ENCODE measurements around the gene DYNC2LI1. TPM values are rescaled to one million over a fixed set of nuclear protein-coding genes. Genes with fewer than 3 reads are reported as not detected.
A peak's percentile ranks its signal among the peaks of the same experiment; 100 is the strongest.

DYNC2LI1 gene
- polyA plus RNA-seq, 3 donors = 52.0 to 98.9 (median 81.2) TPM

DNA sequence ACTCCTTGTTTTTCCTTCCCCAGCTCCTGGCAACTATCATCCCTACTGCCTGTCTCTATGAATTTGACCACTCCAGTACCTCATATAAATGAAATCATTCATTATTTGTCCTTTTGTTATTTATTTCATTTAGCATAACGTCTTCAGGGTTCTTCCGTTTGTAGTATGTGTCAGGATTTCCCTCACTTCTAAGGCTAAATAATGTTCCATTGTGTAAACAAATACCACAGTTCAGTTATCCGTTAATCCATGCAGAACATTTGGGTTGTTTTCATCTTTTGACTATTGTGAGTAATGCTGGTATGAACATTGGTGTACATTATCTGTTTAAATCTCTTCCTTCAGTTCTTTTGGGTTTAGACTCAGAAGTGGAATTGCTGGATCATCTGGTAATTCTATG, 18.8 kb downstream of the DYNC2LI1 start:
- peak in 6 of 11 donors; percentile 15 to 52 (median 27) for DNase-seq (ENCODE audit: extremely low read depth in 1 of 11, low read depth in 9 of 11, low spot score in 4 of 11)

DNA sequence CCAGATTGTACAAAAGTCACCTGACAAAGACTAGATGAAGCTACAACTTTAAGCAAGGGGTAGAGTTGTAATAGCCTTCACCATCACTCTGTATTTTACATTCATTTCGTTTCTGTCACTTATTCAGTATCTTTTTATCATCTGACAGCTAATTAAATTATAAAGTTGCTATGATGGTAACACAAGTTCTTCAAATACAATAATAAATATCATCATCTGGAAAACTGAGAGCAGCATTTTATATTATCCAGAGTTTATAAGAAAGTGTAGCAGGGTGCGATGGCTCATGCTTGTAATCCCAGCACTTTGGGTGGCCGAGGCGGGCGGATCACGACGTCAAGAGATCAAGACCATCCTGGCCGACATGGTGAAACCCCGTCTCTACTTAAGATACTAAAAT, 21.1 kb downstream of the DYNC2LI1 start:
- DNase-seq (ENCODE audit: extremely low read depth in 1 of 11, low read depth in 9 of 11, low spot score in 4 of 11) = no peak

DNA sequence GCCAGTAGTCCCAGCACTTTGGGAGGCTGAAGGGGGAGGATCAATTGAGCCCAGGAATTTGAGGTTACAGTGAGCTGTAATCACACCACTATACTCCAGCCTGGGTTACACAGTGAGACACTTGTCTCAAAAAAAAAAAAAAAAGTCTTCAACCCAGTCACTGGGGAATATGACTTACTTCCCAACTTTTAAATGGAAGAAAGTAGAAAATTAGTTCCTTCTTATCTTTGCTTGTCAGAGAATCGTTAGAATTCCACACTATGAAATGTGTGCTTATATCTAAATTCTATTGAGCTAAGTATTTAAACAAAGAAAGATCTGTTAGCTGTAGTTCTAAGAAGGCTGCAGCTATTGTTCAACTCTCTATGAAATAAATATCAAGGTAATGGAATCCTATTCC, 22.4 kb downstream of the DYNC2LI1 start:
- DNase-seq (ENCODE audit: extremely low read depth in 1 of 11, low read depth in 9 of 11, low spot score in 4 of 11) = no peak

DNA sequence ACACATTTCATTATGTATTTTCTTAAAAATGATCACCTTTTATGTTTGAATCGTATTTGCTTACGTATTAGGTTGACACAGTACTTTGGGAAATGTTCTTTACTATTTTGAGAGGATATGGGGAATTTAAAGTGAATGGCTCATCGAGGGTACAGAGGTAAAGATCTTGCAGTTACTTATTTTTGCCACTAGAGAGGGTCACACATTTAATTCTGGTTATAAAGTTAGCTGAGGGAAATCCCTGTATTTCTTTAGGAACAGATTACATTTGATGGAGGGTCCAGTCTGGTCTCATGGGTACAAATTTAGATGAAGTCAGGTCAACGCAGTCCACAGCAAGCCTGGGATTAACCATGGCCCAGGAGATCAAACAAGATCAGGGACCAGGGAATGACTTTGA, 24.5 kb downstream of the DYNC2LI1 start:
- no peak for DNase-seq (ENCODE audit: extremely low read depth in 1 of 11, low read depth in 9 of 11, low spot score in 4 of 11)

DNA sequence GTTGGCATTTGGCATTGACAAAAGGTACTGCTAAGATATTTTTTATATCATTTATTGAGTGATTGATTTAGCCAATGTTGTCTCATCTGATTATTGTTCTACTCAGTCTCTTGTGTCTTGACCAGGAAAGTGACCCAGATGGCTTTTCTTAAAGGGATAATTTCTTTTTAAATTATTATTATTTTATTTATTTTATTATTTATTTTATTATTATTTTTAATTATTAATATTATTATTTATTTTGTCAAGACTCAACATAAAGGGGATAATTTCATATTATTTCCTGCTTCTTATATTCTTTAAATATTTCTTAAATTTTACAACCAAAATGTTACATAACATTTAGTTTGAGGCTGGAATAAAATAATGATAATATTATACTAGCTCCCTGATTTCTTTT, 27.1 kb downstream of the DYNC2LI1 start:
- DNase-seq (ENCODE audit: extremely low read depth in 1 of 11, low read depth in 9 of 11, low spot score in 4 of 11) = no peak

DNA sequence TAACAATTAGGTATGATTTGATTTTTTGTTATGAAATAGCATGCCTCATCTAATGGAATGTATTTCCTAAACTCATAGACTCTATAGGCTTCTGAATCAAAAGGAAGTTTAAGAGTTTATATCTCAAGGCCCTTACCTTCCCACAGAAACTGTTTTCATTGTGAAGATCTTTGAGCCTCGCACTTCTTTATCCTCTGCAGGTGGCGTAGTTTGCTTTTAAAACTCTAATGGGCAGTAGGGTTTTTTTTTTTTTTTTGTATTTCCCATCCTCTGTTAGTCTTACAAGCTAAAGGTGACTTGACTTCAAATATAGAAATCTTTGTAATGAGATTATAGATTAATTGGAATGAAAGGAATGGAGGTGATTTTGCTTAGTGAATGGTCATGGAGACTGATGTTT, 28.3 kb downstream of the DYNC2LI1 start:
- no peak for DNase-seq (ENCODE audit: extremely low read depth in 1 of 11, low read depth in 9 of 11, low spot score in 4 of 11)

DNA sequence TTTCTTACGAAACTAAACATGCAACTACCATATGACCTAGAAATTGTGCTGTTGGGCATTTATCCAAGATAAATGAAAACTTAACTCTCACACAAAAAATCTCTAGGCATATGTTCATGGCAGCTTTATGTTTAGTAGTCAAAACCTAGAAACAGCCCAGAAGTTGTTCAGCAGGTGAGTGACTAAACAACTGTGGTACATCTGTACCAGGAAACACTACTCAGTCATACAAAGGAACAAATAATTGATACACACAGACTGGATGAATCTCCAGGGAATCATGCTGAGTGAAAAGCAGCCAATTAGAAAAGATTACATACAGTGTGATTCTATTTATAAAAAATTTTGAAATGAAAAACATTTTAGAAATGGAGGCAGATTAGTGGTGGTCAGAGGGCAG, 29.3 kb downstream of the DYNC2LI1 start:
- DNase-seq (ENCODE audit: extremely low read depth in 1 of 11, low read depth in 9 of 11, low spot score in 4 of 11) = no peak

DNA sequence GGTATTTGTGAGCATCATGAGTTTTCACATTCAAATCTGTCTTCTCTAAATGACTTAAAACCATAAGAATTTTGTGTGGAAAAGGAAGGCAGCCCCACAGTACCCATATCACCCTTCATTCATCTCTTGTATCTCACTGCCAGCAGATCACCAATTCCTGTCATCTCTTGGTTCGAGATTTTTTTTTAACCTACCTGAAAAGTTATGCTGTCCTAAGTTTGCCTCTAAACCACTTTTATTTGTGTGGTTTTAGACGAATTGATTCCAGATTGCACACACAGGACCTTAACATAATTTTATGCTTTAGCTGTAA, 32.8 kb downstream of the DYNC2LI1 start:
- no peak for DNase-seq (ENCODE audit: extremely low read depth in 1 of 11, low read depth in 9 of 11, low spot score in 4 of 11)

DNA sequence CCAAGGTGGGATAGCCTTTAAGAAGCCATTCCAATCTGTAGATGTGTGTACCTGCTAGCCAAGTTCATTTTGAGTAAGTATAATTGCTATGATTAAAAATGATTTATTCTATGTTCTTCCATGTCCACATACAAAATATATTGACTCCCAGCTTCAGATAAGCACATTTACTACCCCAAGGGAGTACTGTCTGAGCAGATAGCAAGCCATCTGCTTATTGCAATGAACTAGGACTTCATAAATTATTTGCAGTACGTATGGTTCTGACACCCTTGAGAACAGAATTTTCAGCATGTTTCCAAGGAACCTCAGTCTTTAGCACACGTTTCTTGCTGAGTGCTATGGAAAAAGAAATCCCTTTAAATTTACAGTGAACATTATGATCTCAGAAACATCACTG, 36.6 kb downstream of the DYNC2LI1 start:
- no peak for DNase-seq (ENCODE audit: extremely low read depth in 1 of 11, low read depth in 9 of 11, low spot score in 4 of 11)

DNA sequence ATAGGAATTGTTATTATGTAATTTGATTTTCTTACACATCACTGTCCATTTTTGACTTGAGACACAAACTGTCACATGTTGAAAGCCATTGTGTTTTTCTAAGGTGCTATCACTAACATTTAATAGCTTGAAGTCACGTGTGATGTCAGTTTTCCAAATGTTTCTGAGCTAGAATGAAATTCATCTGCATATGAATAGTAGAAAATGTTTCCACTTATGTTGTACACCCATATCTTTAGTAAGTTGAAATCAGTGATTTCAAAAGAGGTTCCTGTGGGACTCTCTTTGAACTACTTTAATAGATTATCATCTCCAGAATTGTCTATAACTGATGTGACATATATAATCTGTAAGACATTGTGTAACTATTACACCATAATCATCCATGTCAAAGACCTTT, 37.0 kb downstream of the DYNC2LI1 start:
- no peak for DNase-seq (ENCODE audit: extremely low read depth in 1 of 11, low read depth in 9 of 11, low spot score in 4 of 11)

DNA sequence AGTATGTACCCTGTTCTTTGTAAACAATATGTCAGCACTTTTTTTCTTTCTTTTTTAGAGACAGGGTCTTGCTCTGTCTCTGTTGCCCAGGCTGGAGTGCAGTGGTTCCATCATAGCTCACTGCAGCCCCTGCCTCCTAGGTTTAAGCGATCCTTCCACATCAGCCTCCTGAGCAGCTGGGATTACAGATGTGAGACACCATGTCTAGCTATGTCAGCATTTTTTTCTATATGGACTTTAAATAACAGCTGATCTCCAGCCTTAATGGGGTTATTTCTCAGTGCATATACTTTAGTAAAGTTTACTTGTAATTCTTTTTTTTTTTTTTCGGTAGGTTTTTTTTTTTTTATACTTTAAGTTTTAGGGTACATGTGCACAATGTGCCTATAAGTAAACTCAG, 38.2 kb downstream of the DYNC2LI1 start:
- no peak for DNase-seq (ENCODE audit: extremely low read depth in 1 of 11, low read depth in 9 of 11, low spot score in 4 of 11)

DNA sequence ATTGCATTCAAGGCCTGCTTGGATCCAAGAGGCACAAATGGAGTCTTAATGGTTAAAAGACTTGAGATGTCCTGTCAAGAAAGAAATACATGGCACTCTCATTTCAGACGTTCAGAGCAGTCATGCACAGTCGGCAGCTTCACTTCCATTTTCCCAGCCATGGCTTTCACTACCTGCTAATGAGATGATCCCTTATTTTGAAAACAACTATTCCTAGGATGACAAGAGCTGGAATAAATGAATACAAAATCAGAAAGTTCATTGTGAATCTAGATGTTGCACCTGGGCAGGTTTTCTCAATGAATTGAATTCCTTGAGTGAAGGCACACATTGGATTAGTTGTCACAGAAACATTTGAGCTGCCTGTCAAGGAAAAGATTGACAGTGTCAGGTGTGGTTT, 39.1 kb downstream of the DYNC2LI1 start:
- DNase-seq (ENCODE audit: extremely low read depth in 1 of 11, low read depth in 9 of 11, low spot score in 4 of 11) = no peak

DNA sequence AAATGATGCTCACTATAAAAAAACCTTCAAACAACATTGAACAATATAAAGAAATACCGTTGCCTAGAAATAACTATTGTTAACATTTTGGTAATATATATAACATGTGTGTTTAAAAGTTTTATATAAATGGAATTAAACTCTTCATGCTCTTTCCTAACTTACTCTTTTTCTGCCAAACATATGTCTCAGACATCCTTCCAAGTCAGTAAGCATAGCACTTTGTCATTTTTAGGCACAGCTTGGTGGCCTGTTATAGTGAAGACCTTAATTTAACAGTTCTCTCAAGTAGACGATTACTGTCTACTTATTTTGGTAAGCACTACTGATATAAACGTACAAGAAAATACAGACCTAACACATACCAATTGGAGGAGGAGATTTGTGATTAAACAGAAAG, 40.9 kb downstream of the DYNC2LI1 start:
- no peak for DNase-seq (ENCODE audit: extremely low read depth in 1 of 11, low read depth in 9 of 11, low spot score in 4 of 11)

DNA sequence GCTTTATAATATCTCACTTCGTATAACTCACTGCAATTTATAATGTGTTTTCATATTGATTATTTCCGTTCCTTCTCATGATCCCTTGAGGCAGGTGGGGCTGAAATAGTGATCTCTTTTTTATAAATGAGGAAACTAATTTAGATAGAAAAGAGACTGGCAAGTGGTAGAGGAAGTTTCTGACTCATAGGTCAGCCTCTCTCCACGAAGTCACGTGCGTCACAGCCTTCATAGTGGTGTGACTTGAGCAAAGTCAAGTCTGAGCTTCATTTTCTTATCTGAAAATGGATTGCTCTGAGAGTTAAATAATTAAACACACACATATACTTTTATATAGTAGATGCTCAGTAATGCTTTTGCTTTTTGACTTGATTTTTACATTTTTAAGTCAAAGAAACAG, 44.9 kb downstream of the DYNC2LI1 start:
- DNase-seq (ENCODE audit: extremely low read depth in 1 of 11, low read depth in 9 of 11, low spot score in 4 of 11) = no peak

DNA sequence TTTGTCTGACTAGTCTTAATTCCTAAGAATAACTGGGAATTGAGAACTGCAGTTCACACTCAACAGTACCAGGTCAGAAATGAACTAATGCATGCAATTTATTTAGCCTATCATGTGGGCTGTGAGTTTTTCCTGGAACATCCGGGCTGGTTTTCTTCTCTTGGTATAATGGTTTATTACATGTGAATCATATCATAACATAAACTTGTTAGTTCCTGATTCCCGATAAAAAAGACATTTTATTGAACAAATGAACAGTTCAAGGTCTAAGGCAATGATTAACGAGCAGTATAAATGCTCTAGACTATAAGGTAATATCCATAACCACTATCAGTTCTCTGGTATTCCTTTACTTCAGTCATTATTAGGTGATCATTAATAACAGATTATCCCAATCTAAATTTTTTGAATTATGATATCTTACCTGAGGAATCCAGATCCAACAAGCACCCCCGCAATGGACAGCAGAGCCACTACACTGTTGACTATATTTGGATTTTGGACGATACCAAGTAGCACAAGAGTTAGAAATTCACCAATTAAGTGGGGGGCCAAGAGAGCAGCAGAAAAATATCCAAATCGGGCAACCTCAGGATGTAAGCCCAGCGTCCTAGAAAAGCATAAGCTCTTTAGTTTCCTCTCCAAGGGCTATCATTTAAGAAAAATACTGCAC, 45.8 kb downstream of the DYNC2LI1 start:
- DNase-seq (ENCODE audit: extremely low read depth in 1 of 11, low read depth in 9 of 11, low spot score in 4 of 11) = no peak

DNA sequence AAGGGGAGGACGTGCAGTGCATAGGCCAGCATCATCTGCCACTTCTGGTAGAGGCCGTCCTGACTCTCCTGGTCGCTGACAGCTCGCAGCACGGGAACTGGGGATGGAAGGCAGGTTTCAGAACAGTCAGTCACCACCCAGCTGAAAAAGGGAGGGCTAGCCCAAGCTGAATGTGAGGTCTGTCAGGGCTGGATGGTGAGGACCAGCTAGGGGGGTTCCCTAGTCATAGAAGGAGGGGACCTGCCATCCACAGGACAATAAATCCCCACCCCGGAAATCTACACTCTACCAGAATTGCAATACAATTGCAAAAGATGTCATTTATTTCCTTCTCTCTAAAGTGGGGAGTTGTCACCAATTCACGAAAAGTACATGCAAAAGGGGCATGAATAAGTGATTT, 49.0 kb downstream of the DYNC2LI1 start:
- DNase-seq (ENCODE audit: extremely low read depth in 1 of 11, low read depth in 9 of 11, low spot score in 4 of 11) = no peak

DNA sequence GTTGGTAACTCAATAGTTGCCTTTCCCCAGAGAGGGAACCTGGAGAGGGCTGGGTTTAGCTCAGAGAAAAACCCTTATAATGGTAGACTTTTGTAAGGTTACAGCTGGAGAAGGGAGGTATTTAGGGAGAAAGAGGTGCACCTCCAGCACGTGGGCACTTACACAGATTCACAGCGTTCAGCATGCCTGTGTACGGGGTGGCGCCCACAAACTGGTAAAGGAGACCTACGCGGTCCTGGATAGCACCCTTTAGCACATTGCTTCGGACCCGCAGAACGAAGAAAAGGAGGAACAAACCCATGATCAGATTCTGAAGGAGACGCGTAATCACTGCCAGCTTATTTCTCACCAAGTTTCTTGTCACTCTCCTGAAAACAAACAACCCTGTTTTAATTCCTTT, 49.9 kb downstream of the DYNC2LI1 start:
- no peak for DNase-seq (ENCODE audit: extremely low read depth in 1 of 11, low read depth in 9 of 11, low spot score in 4 of 11)

DNA sequence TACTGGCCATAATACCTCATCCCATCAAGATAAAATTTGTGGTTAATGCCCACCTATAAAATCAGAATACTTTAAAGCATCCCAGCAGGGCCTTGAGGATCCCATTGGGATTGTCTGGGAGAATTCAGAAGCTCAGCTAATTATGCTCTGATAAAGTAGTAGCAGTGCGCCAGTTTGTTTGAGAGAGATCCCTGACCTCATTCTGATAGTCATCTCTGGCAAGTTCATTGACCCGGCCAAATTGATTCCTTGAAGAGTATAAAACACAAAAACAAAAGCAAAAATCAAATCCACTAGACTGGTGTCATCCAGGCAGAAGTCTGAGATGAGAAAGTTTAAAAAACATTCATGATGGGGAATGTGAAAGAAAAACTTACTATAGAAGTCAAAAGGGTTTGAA, 50.7 kb downstream of the DYNC2LI1 start:
- no peak for DNase-seq (ENCODE audit: extremely low read depth in 1 of 11, low read depth in 9 of 11, low spot score in 4 of 11)

DNA sequence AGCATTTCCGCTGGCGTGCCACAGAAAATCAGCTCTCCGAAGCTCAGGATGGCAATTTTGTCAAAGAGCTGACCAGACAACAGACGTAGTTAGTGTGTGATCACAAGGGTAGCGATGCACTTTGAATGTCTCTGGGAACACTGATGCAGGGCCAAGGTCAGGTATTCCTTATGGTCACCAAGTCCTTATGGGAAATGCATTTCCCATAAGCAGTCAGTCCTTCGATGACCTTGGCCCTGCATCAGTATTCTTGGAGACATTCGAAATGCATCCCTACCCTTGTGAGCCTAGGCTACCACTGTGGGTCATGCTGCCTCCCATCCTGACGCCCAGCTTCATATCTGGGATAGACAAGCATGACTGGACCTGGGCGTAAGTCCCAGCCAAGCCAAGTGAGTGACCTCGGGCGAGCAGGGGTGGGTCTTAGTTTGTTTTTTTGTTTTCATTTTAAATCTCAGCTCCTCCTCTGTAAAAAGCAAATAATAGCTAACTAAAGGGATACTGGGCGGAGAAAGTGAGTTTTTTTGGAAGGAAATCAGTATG, 51.2 kb downstream of the DYNC2LI1 start:
- no peak for DNase-seq (ENCODE audit: extremely low read depth in 1 of 11, low read depth in 9 of 11, low spot score in 4 of 11)

DNA sequence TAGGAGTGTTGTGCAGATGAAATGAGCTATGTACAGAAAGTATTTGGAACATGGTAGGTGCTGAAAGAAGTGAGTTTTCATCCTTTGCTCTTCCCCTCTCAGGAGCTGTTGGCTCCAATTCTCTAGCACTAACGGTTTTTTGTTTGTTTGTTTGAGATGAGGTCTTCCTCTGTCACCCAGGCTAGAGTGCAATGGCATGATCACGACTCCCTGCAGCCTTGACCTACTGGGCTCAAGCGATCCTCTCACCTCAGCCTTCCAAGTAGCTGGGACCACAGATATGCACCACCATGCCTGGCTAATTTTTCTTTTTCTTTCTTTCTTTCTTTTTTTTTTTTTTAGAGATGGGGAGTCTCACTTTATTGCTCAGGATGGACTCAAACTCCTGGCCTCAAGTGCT, 52.0 kb downstream of the DYNC2LI1 start:
- no peak for DNase-seq (ENCODE audit: extremely low read depth in 1 of 11, low read depth in 9 of 11, low spot score in 4 of 11)

Measured in renal cortex interstitium (tissue), 11 donors.